ENCODE measurements around the gene ETV1.

DNA sequence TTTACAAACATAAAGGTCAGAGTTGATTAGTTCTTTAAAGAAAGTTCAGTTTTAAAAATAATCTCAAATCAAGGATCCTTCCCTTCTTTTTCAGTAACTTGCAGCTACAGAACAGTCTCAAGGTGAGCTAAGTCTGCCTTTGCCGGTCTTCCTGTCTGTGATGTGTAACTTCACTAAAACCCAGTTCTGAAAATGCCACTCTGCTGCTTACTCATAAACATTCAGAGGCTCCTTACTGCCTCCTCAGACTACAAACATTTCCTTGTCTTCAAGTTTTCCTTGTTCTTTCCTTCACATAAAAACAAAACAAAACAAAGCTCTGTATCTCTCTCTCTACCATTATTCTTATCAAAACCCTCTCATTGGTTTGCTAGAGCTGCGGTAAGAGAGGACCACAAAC, 128.7 kb downstream of the ETV1 start:
- TF ChIP-seq, protein P1, sequence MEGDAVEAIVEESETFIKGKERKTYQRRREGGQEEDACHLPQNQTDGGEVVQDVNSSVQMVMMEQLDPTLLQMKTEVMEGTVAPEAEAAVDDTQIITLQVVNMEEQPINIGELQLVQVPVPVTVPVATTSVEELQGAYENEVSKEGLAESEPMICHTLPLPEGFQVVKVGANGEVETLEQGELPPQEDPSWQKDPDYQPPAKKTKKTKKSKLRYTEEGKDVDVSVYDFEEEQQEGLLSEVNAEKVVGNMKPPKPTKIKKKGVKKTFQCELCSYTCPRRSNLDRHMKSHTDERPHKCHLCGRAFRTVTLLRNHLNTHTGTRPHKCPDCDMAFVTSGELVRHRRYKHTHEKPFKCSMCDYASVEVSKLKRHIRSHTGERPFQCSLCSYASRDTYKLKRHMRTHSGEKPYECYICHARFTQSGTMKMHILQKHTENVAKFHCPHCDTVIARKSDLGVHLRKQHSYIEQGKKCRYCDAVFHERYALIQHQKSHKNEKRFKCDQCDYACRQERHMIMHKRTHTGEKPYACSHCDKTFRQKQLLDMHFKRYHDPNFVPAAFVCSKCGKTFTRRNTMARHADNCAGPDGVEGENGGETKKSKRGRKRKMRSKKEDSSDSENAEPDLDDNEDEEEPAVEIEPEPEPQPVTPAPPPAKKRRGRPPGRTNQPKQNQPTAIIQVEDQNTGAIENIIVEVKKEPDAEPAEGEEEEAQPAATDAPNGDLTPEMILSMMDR (IDR thresholded peaks at IDR 0.05), result no peak
- TF ChIP-seq POLR2A (IDR thresholded peaks at IDR 0.05), result no peak
